Ishikawa (cell line): Measurements from ENCODE around the gene PGBD5.

Source experiments
- CEBPB ChIP-seq: IDR thresholded peaks from 2 replicates; pipeline ENCODE4 v1.6.1; 2012
- CREB1 ChIP-seq: IDR thresholded peaks from 2 replicates; pipeline ENCODE4 v1.6.1; 2012; ENCODE audit warnings: low read depth
- EGR1 ChIP-seq: IDR thresholded peaks from 2 replicates; pipeline ENCODE4 v1.6.1; 2012
- EP300 ChIP-seq: IDR thresholded peaks from 2 replicates; pipeline ENCODE4 v1.6.1; 2012; ENCODE audit warnings: borderline replicate concordance
- FOXM1 ChIP-seq: IDR thresholded peaks from 2 replicates; pipeline ENCODE4 v1.6.1; 2012; ENCODE audit warnings: low read depth, borderline replicate concordance
- MAX ChIP-seq: IDR thresholded peaks from 2 replicates; pipeline ENCODE4 v1.6.1; 2012
- NFIC ChIP-seq: IDR thresholded peaks from 2 replicates; pipeline ENCODE4 v1.6.1; 2012
- RAD21 ChIP-seq: IDR thresholded peaks from 2 replicates; pipeline ENCODE4 v1.6.1; 2012; ENCODE audit warnings: low read depth
- REST ChIP-seq: IDR thresholded peaks from 2 replicates; pipeline ENCODE4 v1.6.1; 2012; ENCODE audit warnings: low read depth, mild to moderate bottlenecking
- TAF1 ChIP-seq: IDR thresholded peaks from 2 replicates; pipeline ENCODE4 v1.6.1; 2012; ENCODE audit warnings: low read depth, mild to moderate bottlenecking
- TCF12 ChIP-seq: IDR thresholded peaks from 2 replicates; pipeline ENCODE4 v1.6.1; 2012; ENCODE audit warnings: low read depth
- TEAD4 ChIP-seq: IDR thresholded peaks from 2 replicates; pipeline ENCODE4 v1.6.1; 2012
- USF1 ChIP-seq: IDR thresholded peaks from 2 replicates; pipeline ENCODE4 v1.6.1; 2012
- YY1 ChIP-seq: IDR thresholded peaks from 2 replicates; pipeline ENCODE4 v1.6.1; 2012; ENCODE audit warnings: low read depth
- ZBTB7A ChIP-seq: IDR thresholded peaks from 2 replicates; pipeline ENCODE4 v1.6.1; 2012; ENCODE audit warnings: low read depth

PGBD5 gene

GRCh38 chr1:230426246-230427093 is at the start of gene PGBD5:
Gene PGBD5, minus strand, starts transcription at chr1:230426332. Its CDS starts 404 bp downstream, at chr1:230425928.
- TF ChIP-seq TAF1 (peak; percentile 17; the same call in 1 of the 2 replicates), ZBTB7A (no peak), REST (peak; percentile 96), EGR1 (no peak), YY1 (no peak), MAX (peak; percentile 95), TCF12 (no peak), TEAD4 (0 out of 2 replicates have a peak, but pooled peaks have one; percentile 34), CEBPB (no peak), FOXM1 (no peak), USF1 (no peak)

- TF ChIP-seq EP300 (no peak), CEBPB (no peak), MAX (no peak), ZBTB7A (no peak), TEAD4 (no peak), EGR1 (no peak), USF1 (no peak), FOXM1 (no peak), YY1 (no peak), TAF1 (no peak), RAD21 (no peak), NFIC (no peak), TCF12 (no peak), CREB1 (no peak)
Observed at GRCh38 chr1:230469271-230469670, 43.1 kb upstream of the PGBD5 start.

- TF ChIP-seq EP300 (no peak), CEBPB (no peak), RAD21 (no peak), REST (no peak), YY1 (no peak), TAF1 (no peak), USF1 (no peak), CREB1 (no peak), TCF12 (no peak), ZBTB7A (no peak), FOXM1 (no peak), MAX (no peak), TEAD4 (no peak), EGR1 (no peak)
Observed at GRCh38 chr1:230465691-230466090, 39.6 kb upstream of the PGBD5 start.

GRCh38 chr1:230464671-230465070 is 38.5 kb upstream of the PGBD5 start:
- no peak for TF ChIP-seq USF1
- no peak for TF ChIP-seq YY1
- TF ChIP-seq EP300: no peak
- no peak for TF ChIP-seq EGR1
- TF ChIP-seq RAD21: no peak
- no peak for TF ChIP-seq ZBTB7A
- TF ChIP-seq MAX: no peak
